ENCODE measurements around the gene RBPJ.

Gene RBPJ

GRCh38 chr4:26424153-26424552, 103.3 kb downstream of the RBPJ start:
- no peak for DNase-seq

GRCh38 chr4:26424838-26425237, 104.0 kb downstream of the RBPJ start:
- no peak for DNase-seq

- DNase-seq = no peak
Measured at GRCh38 chr4:26425953-26426352, 105.1 kb downstream of the RBPJ start.

- no peak for DNase-seq
Measured at GRCh38 chr4:26426892-26427291, 106.1 kb downstream of the RBPJ start.

GRCh38 chr4:26429910-26430309, 109.1 kb downstream of the RBPJ start:
- DNase-seq = no peak

- no peak for DNase-seq
Measured at GRCh38 chr4:26431461-26432180, 110.8 kb downstream of the RBPJ start.

- DNase-seq = no peak
Measured at GRCh38 chr4:26432419-26432818, 111.6 kb downstream of the RBPJ start.

- no peak for DNase-seq
Measured at GRCh38 chr4:26433556-26433955, 112.7 kb downstream of the RBPJ start.

GRCh38 chr4:26434030-26434639, 113.3 kb downstream of the RBPJ start:
- no peak for DNase-seq

GRCh38 chr4:26441102-26441501, 120.3 kb downstream of the RBPJ start:
- no peak for DNase-seq

GRCh38 chr4:26441771-26442170, 121.0 kb downstream of the RBPJ start:
- no peak for DNase-seq

- DNase-seq = no peak
Measured at GRCh38 chr4:26447378-26447777, 126.6 kb downstream of the RBPJ start.

GRCh38 chr4:26450418-26450817, 129.6 kb downstream of the RBPJ start:
- no peak for DNase-seq

- no peak for DNase-seq
Measured at GRCh38 chr4:26451597-26451996, 130.8 kb downstream of the RBPJ start.

GRCh38 chr4:26452565-26453531, 132.0 kb downstream of the RBPJ start:
- peak; percentile 79 to 97 (median 93) for DNase-seq

- no peak for DNase-seq
Measured at GRCh38 chr4:26454961-26455360, 134.1 kb downstream of the RBPJ start.

- no peak for DNase-seq
Measured at GRCh38 chr4:26455571-26455970, 134.8 kb downstream of the RBPJ start.

- no peak for DNase-seq
Measured at GRCh38 chr4:26457412-26457811, 136.6 kb downstream of the RBPJ start.

- no peak for DNase-seq
Measured at GRCh38 chr4:26458157-26458561, 137.3 kb downstream of the RBPJ start.

- DNase-seq = peak; percentile 21 to 68 (median 57)
Measured at GRCh38 chr4:26459054-26459755, 138.4 kb downstream of the RBPJ start.

- DNase-seq = no peak
Measured at GRCh38 chr4:26459756-26460530, 139.1 kb downstream of the RBPJ start.

GRCh38 chr4:26462874-26463273, 142.1 kb downstream of the RBPJ start:
- DNase-seq = no peak
